Measurements from ENCODE around the gene ADRA2C.

GRCh38 chr4:3727847-3728469, 38.2 kb upstream of the ADRA2C start:
- TF ChIP-seq SRSF9 (IDR thresholded peaks at IDR 0.05; ENCODE audit: borderline replicate concordance, insufficient read depth, low read depth, low read length, poor library complexity, severe bottlenecking): no peak
- TF ChIP-seq, protein P1, sequence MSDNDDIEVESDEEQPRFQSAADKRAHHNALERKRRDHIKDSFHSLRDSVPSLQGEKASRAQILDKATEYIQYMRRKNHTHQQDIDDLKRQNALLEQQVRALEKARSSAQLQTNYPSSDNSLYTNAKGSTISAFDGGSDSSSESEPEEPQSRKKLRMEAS (IDR thresholded peaks at IDR 0.05): no peak
- no peak for TF ChIP-seq ZNF274 (CRISPR knock-in tag; IDR thresholded peaks at IDR 0.05)
- TF ChIP-seq ZNF160 (CRISPR knock-in tag; IDR thresholded peaks at IDR 0.05): no peak
- TF ChIP-seq, protein P2, sequence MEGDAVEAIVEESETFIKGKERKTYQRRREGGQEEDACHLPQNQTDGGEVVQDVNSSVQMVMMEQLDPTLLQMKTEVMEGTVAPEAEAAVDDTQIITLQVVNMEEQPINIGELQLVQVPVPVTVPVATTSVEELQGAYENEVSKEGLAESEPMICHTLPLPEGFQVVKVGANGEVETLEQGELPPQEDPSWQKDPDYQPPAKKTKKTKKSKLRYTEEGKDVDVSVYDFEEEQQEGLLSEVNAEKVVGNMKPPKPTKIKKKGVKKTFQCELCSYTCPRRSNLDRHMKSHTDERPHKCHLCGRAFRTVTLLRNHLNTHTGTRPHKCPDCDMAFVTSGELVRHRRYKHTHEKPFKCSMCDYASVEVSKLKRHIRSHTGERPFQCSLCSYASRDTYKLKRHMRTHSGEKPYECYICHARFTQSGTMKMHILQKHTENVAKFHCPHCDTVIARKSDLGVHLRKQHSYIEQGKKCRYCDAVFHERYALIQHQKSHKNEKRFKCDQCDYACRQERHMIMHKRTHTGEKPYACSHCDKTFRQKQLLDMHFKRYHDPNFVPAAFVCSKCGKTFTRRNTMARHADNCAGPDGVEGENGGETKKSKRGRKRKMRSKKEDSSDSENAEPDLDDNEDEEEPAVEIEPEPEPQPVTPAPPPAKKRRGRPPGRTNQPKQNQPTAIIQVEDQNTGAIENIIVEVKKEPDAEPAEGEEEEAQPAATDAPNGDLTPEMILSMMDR (CRISPR knock-in tag; IDR thresholded peaks at IDR 0.05): no peak
- no peak for TF ChIP-seq PHF21A (CRISPR knock-in tag; IDR thresholded peaks at IDR 0.05)
- TF ChIP-seq SALL2 (CRISPR knock-in tag; IDR thresholded peaks at IDR 0.05): no peak
- TF ChIP-seq, protein P3, sequence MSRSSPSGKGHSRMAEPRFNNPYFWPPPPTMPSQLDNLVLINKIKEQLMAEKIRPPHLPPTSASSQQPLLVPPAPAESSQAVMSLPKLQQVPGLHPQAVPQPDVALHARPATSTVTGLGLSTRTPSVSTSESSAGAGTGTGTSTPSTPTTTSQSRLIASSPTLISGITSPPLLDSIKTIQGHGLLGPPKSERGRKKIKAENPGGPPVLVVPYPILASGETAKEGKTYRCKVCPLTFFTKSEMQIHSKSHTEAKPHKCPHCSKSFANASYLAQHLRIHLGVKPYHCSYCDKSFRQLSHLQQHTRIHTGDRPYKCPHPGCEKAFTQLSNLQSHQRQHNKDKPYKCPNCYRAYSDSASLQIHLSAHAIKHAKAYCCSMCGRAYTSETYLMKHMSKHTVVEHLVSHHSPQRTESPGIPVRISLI (CRISPR knock-in tag; IDR thresholded peaks at IDR 0.05; ENCODE audit: borderline replicate concordance): no peak
- TF ChIP-seq SMC3 (IDR thresholded peaks at IDR 0.05; ENCODE audit: low read length): no peak
- TF ChIP-seq, protein P4, sequence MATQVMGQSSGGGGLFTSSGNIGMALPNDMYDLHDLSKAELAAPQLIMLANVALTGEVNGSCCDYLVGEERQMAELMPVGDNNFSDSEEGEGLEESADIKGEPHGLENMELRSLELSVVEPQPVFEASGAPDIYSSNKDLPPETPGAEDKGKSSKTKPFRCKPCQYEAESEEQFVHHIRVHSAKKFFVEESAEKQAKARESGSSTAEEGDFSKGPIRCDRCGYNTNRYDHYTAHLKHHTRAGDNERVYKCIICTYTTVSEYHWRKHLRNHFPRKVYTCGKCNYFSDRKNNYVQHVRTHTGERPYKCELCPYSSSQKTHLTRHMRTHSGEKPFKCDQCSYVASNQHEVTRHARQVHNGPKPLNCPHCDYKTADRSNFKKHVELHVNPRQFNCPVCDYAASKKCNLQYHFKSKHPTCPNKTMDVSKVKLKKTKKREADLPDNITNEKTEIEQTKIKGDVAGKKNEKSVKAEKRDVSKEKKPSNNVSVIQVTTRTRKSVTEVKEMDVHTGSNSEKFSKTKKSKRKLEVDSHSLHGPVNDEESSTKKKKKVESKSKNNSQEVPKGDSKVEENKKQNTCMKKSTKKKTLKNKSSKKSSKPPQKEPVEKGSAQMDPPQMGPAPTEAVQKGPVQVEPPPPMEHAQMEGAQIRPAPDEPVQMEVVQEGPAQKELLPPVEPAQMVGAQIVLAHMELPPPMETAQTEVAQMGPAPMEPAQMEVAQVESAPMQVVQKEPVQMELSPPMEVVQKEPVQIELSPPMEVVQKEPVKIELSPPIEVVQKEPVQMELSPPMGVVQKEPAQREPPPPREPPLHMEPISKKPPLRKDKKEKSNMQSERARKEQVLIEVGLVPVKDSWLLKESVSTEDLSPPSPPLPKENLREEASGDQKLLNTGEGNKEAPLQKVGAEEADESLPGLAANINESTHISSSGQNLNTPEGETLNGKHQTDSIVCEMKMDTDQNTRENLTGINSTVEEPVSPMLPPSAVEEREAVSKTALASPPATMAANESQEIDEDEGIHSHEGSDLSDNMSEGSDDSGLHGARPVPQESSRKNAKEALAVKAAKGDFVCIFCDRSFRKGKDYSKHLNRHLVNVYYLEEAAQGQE (IDR thresholded peaks at IDR 0.05; ENCODE audit: borderline replicate concordance in 1 of 2, low read depth in 1 of 2, low read length in 2 of 2): no peak

Data from HepG2 (cell line).